Measurements from ENCODE around the gene KANSL1L.

KANSL1L gene

GRCh38 chr2:210171309-210172218 is at the start of gene KANSL1L:
Gene KANSL1L, minus strand, starts transcription at chr2:210171409. Its CDS starts 16,827 bp downstream, at chr2:210154582.
- Histone ChIP-seq H3K27ac (ENCODE audit: low read length) (peak within 1 kb of the TSS; percentile 89), H3K4me1 (ENCODE audit: control insufficient read depth, insufficient read depth, low read length) (peaks cover 5% of the 10 kb centered on the region), H3K9me3 (ENCODE audit: control insufficient read depth in 2 of 2, low read length in 2 of 2) (no peaks in the 10 kb centered on the region), H3K36me3 (ENCODE audit: control insufficient read depth in 2 of 2, insufficient read depth in 2 of 2, low read length in 2 of 2) (no peaks in the 10 kb centered on the region), H3K4me3 (ENCODE audit: low read length in 2 of 2) (peak within 1 kb of the TSS; percentile 75 to 84), H3K9ac (ENCODE audit: low read length in 2 of 2) (peak within 1 kb of the TSS; percentile 81 to 94), H3K27me3 (ENCODE audit: control insufficient read depth in 1 of 2, insufficient read depth in 2 of 2, low read length in 2 of 2) (no peaks in the 10 kb centered on the region)

DNA sequence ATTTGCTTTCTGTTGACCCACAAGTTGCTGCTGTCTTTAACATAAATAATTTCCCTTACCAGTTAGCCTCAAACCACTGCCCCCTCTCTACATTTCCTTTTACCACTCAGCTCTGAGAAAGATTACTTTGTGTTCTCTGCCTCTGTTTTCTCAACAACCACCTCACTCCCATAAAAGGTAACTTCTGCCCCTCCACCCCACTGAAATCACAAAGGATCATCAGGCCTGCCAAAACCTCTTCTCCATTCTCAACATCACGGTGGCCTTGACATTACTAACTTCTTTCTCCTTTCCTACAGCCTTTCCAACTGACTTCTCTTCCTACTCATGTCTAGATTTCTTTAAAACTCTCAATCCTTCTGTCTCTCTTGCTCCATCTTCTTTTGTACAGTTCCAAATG is 43.9 kb upstream of the KANSL1L start:
- Histone ChIP-seq H3K27ac (ENCODE audit: low read length) (no peak overlapping the region), H3K4me3 (ENCODE audit: low read length in 2 of 2) (no peak overlapping the region), H3K27me3 (ENCODE audit: control insufficient read depth in 1 of 2, insufficient read depth in 2 of 2, low read length in 2 of 2) (no peaks in the 10 kb centered on the region), H3K9me3 (ENCODE audit: control insufficient read depth in 2 of 2, low read length in 2 of 2) (no peaks in the 10 kb centered on the region), H3K36me3 (ENCODE audit: control insufficient read depth in 2 of 2, insufficient read depth in 2 of 2, low read length in 2 of 2) (no peaks in the 10 kb centered on the region), H3K9ac (ENCODE audit: low read length in 2 of 2) (no peak overlapping the region), H3K4me1 (ENCODE audit: control insufficient read depth, insufficient read depth, low read length) (no peaks in the 10 kb centered on the region)

DNA sequence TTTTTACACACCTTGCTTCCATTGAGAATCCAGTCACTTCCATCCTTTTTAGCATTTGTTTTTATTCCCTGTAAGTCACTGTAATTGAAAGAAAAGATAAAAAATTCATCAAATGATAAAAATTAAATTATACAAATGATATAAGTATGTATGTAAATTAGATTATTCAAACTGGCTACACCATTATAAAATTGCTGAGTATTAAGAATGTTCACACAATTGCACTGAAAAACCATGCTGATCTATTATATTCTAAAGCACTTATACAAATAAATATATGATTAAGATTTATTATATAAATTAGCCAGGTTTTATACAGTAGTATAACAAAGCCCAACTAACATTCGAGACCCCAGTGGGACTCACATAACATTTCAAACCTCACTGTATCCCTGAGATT is 39.0 kb upstream of the KANSL1L start:
- no peaks in the 10 kb centered on the region for H3K27me3 ChIP-seq (ENCODE audit: control insufficient read depth in 1 of 2, insufficient read depth in 2 of 2, low read length in 2 of 2)
- H3K9me3 ChIP-seq (ENCODE audit: control insufficient read depth in 2 of 2, low read length in 2 of 2) = no peaks in the 10 kb centered on the region
- no peak overlapping the region for H3K9ac ChIP-seq (ENCODE audit: low read length in 2 of 2)
- H3K36me3 ChIP-seq (ENCODE audit: control insufficient read depth in 2 of 2, insufficient read depth in 2 of 2, low read length in 2 of 2) = no peaks in the 10 kb centered on the region
- H3K4me3 ChIP-seq (ENCODE audit: low read length in 2 of 2) = no peak overlapping the region
- no peaks in the 10 kb centered on the region for H3K4me1 ChIP-seq (ENCODE audit: control insufficient read depth, insufficient read depth, low read length)
- no peak overlapping the region for H3K27ac ChIP-seq (ENCODE audit: low read length)

DNA sequence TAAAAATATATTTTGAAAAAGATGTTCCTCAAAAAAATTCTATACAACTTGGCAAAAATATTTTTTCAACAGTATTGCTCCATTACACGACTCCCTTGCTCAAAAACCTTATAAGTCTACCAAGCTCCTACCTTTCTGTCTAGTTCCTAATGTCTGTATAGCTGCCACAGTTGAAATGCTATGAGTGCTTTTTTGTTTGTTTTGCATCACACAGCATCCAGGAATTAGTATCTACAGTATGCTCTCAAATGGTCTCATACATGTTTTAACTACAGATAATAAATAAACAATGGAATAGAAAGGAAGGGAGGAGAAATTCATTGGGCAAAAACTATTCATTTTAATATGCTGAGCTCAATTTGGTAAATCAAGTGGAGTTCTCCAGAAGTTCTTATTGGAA is 36.7 kb upstream of the KANSL1L start:
- no peak overlapping the region for H3K9ac ChIP-seq (ENCODE audit: low read length in 2 of 2)
- H3K27me3 ChIP-seq (ENCODE audit: control insufficient read depth in 1 of 2, insufficient read depth in 2 of 2, low read length in 2 of 2) = no peaks in the 10 kb centered on the region
- H3K9me3 ChIP-seq (ENCODE audit: control insufficient read depth in 2 of 2, low read length in 2 of 2) = no peaks in the 10 kb centered on the region
- no peak overlapping the region for H3K4me3 ChIP-seq (ENCODE audit: low read length in 2 of 2)
- no peaks in the 10 kb centered on the region for H3K4me1 ChIP-seq (ENCODE audit: control insufficient read depth, insufficient read depth, low read length)
- H3K27ac ChIP-seq (ENCODE audit: low read length) = no peak overlapping the region
- H3K36me3 ChIP-seq (ENCODE audit: control insufficient read depth in 2 of 2, insufficient read depth in 2 of 2, low read length in 2 of 2) = no peaks in the 10 kb centered on the region

DNA sequence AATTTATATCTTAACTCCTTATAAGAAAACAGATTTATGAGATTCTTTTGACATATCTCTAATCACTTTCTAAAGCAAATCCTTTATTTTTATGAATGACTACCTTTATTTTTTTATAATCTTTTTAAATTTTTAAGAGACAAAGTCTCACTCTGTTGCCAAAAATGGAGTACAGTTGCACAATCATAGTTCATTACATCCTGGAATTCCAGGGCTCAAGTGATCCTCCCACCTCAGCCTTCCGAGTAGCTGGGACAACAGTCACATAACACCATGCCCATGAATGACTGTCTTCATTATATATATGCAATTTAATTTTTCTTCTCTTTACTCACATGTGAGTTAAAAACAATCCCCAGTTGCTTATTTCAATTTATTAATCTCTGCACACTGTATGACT is 32.3 kb upstream of the KANSL1L start:
- no peak overlapping the region for H3K9ac ChIP-seq (ENCODE audit: low read length in 2 of 2)
- H3K36me3 ChIP-seq (ENCODE audit: control insufficient read depth in 2 of 2, insufficient read depth in 2 of 2, low read length in 2 of 2) = no peaks in the 10 kb centered on the region
- H3K4me1 ChIP-seq (ENCODE audit: control insufficient read depth, insufficient read depth, low read length) = no peaks in the 10 kb centered on the region
- H3K9me3 ChIP-seq (ENCODE audit: control insufficient read depth in 2 of 2, low read length in 2 of 2) = no peaks in the 10 kb centered on the region
- no peaks in the 10 kb centered on the region for H3K27me3 ChIP-seq (ENCODE audit: control insufficient read depth in 1 of 2, insufficient read depth in 2 of 2, low read length in 2 of 2)
- H3K4me3 ChIP-seq (ENCODE audit: low read length in 2 of 2) = no peak overlapping the region
- H3K27ac ChIP-seq (ENCODE audit: low read length) = no peak overlapping the region

- Histone ChIP-seq H3K27ac (ENCODE audit: low read length) (no peak overlapping the region), H3K4me1 (ENCODE audit: control insufficient read depth, insufficient read depth, low read length) (no peaks in the 10 kb centered on the region), H3K36me3 (ENCODE audit: control insufficient read depth in 2 of 2, insufficient read depth in 2 of 2, low read length in 2 of 2) (no peaks in the 10 kb centered on the region), H3K4me3 (ENCODE audit: low read length in 2 of 2) (no peak overlapping the region), H3K27me3 (ENCODE audit: control insufficient read depth in 1 of 2, insufficient read depth in 2 of 2, low read length in 2 of 2) (no peaks in the 10 kb centered on the region), H3K9me3 (ENCODE audit: control insufficient read depth in 2 of 2, low read length in 2 of 2) (no peaks in the 10 kb centered on the region), H3K9ac (ENCODE audit: low read length in 2 of 2) (no peak overlapping the region)
Measured at GRCh38 chr2:210203147-210203546, 31.9 kb upstream of the KANSL1L start.

DNA sequence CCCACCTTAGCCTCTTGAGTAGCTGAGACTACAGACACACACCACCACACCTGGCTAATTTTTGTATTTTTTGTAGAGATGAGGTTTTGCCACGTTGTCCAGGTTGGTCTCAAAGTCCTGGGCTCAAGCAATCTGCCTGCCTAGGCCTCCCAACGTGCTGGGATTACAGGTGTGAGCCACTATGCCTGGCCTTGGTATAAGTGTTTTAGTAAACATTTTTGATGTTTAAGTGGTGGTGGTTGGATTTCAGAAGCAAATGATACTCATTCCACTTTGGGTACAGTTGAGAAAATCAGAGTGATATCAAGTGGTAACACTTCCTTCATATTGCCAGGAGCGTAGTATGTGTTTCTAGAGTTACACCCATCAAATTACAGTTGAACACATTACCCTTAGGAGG is 28.6 kb upstream of the KANSL1L start:
- Histone ChIP-seq H3K27me3 (ENCODE audit: control insufficient read depth in 1 of 2, insufficient read depth in 2 of 2, low read length in 2 of 2) (no peaks in the 10 kb centered on the region), H3K9ac (ENCODE audit: low read length in 2 of 2) (no peak overlapping the region), H3K36me3 (ENCODE audit: control insufficient read depth in 2 of 2, insufficient read depth in 2 of 2, low read length in 2 of 2) (no peaks in the 10 kb centered on the region), H3K9me3 (ENCODE audit: control insufficient read depth in 2 of 2, low read length in 2 of 2) (no peaks in the 10 kb centered on the region), H3K4me3 (ENCODE audit: low read length in 2 of 2) (no peak overlapping the region), H3K4me1 (ENCODE audit: control insufficient read depth, insufficient read depth, low read length) (no peaks in the 10 kb centered on the region), H3K27ac (ENCODE audit: low read length) (no peak overlapping the region)

- no peaks in the 10 kb centered on the region for H3K4me1 ChIP-seq (ENCODE audit: control insufficient read depth, insufficient read depth, low read length)
- H3K27ac ChIP-seq (ENCODE audit: low read length) = no peak overlapping the region
- H3K27me3 ChIP-seq (ENCODE audit: control insufficient read depth in 1 of 2, insufficient read depth in 2 of 2, low read length in 2 of 2) = no peaks in the 10 kb centered on the region
- H3K9me3 ChIP-seq (ENCODE audit: control insufficient read depth in 2 of 2, low read length in 2 of 2) = no peaks in the 10 kb centered on the region
- no peak overlapping the region for H3K4me3 ChIP-seq (ENCODE audit: low read length in 2 of 2)
- no peaks in the 10 kb centered on the region for H3K36me3 ChIP-seq (ENCODE audit: control insufficient read depth in 2 of 2, insufficient read depth in 2 of 2, low read length in 2 of 2)
- H3K9ac ChIP-seq (ENCODE audit: low read length in 2 of 2) = no peak overlapping the region
Measured at GRCh38 chr2:210199186-210199765, 28.1 kb upstream of the KANSL1L start.

- Histone ChIP-seq H3K27me3 (ENCODE audit: control insufficient read depth in 1 of 2, insufficient read depth in 2 of 2, low read length in 2 of 2) (no peaks in the 10 kb centered on the region), H3K27ac (ENCODE audit: low read length) (no peak overlapping the region), H3K9ac (ENCODE audit: low read length in 2 of 2) (no peak overlapping the region), H3K4me3 (ENCODE audit: low read length in 2 of 2) (no peak overlapping the region), H3K36me3 (ENCODE audit: control insufficient read depth in 2 of 2, insufficient read depth in 2 of 2, low read length in 2 of 2) (no peaks in the 10 kb centered on the region), H3K9me3 (ENCODE audit: control insufficient read depth in 2 of 2, low read length in 2 of 2) (no peaks in the 10 kb centered on the region), H3K4me1 (ENCODE audit: control insufficient read depth, insufficient read depth, low read length) (no peaks in the 10 kb centered on the region)
Measured at GRCh38 chr2:210198326-210198725, 27.1 kb upstream of the KANSL1L start.

DNA sequence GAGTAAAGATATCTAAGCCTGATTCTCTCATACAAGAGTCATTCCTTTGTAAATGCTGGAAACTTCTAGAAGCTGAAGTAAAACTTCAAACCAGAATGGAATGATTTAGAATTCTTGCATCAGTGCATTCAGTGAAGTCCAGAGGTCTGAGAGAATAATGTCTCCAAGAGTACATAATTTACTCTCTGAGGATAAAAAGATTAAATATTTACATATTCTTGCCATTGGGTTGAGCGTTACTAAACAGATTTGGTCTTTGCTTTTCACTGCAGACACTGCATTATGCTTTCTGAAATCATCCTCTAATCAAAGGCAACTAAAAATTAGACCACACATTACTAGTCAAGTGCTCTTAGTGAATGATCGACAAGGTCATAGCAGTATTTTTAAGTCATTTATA is 26.5 kb upstream of the KANSL1L start:
- H3K4me1 ChIP-seq (ENCODE audit: control insufficient read depth, insufficient read depth, low read length) = no peaks in the 10 kb centered on the region
- no peaks in the 10 kb centered on the region for H3K36me3 ChIP-seq (ENCODE audit: control insufficient read depth in 2 of 2, insufficient read depth in 2 of 2, low read length in 2 of 2)
- no peak overlapping the region for H3K27ac ChIP-seq (ENCODE audit: low read length)
- H3K4me3 ChIP-seq (ENCODE audit: low read length in 2 of 2) = no peak overlapping the region
- H3K27me3 ChIP-seq (ENCODE audit: control insufficient read depth in 1 of 2, insufficient read depth in 2 of 2, low read length in 2 of 2) = no peaks in the 10 kb centered on the region
- H3K9me3 ChIP-seq (ENCODE audit: control insufficient read depth in 2 of 2, low read length in 2 of 2) = no peaks in the 10 kb centered on the region
- no peak overlapping the region for H3K9ac ChIP-seq (ENCODE audit: low read length in 2 of 2)
